ENCODE measurements around the gene BCORL1. TPM values are rescaled to one million over a fixed set of nuclear protein-coding genes. Genes with fewer than 3 reads are reported as not detected.
A peak's percentile ranks its signal among the peaks of the same experiment; 100 is the strongest.

Gene BCORL1
- total RNA-seq, 1 donor from 2014 or later, result 10.3 TPM

GRCh38 chrX:130049821-130050220 lies 67.4 kb downstream of the BCORL1 start:
- H3K27me3 ChIP-seq, result no peaks in the 10 kb centered on the region
- H3K27ac ChIP-seq, result no peak overlapping the region
- intact Hi-C loops (cut with DNase I), result no loop called here
- no peak for TF ChIP-seq CTCF (IDR thresholded peaks at IDR 0.05)
- peaks cover 0 to 4% of the 10 kb centered on the region in 2 donors for H3K4me1 ChIP-seq
- H3K9me3 ChIP-seq, result no peaks in the 10 kb centered on the region
- no peak for DNase-seq (ENCODE audit: low spot score in 2 of 2)
- no peak overlapping the region for H3K4me3 ChIP-seq
- peaks cover 22 to 61% of the 10 kb centered on the region in 2 donors for H3K36me3 ChIP-seq

GRCh38 chrX:130051176-130051845 lies 68.9 kb downstream of the BCORL1 start:
- peaks cover 22 to 51% of the 10 kb centered on the region in 2 donors for H3K36me3 ChIP-seq
- no peak for DNase-seq (ENCODE audit: low spot score in 2 of 2)
- no peaks in the 10 kb centered on the region for H3K9me3 ChIP-seq
- no peaks in the 10 kb centered on the region for H3K27me3 ChIP-seq
- intact Hi-C loops (cut with DNase I), result no loop called here
- H3K4me1 ChIP-seq, result peaks cover 0 to 4% of the 10 kb centered on the region in 2 donors
- H3K27ac ChIP-seq, result no peak overlapping the region
- TF ChIP-seq CTCF (IDR thresholded peaks at IDR 0.05), result no peak
- H3K4me3 ChIP-seq, result no peak overlapping the region

- Histone ChIP-seq H3K4me1 (peaks cover 0 to 4% of the 10 kb centered on the region in 2 donors), H3K36me3 (peaks cover 20 to 37% of the 10 kb centered on the region in 2 donors), H3K27me3 (no peaks in the 10 kb centered on the region), H3K9me3 (no peaks in the 10 kb centered on the region), H3K27ac (no peak overlapping the region), H3K4me3 (no peak overlapping the region)
- no peak for TF ChIP-seq CTCF (IDR thresholded peaks at IDR 0.05)
- intact Hi-C loops (cut with DNase I), result no loop called here
- no peak for DNase-seq (ENCODE audit: low spot score in 2 of 2)
Measured at GRCh38 chrX:130053236-130053635, 70.8 kb downstream of the BCORL1 start.

- no peak for TF ChIP-seq CTCF (IDR thresholded peaks at IDR 0.05)
- Histone ChIP-seq H3K36me3 (peaks cover 19 to 29% of the 10 kb centered on the region in 2 donors), H3K4me1 (peaks cover 0 to 4% of the 10 kb centered on the region in 2 donors), H3K9me3 (no peaks in the 10 kb centered on the region), H3K27me3 (no peaks in the 10 kb centered on the region), H3K4me3 (no peak overlapping the region), H3K27ac (peak overlapping the region; percentile 28 to 55)
- intact Hi-C loops (cut with DNase I), result no loop called here
- peak in 1 of 2 donors; percentile 76 for DNase-seq (ENCODE audit: low spot score in 2 of 2)
Measured at GRCh38 chrX:130055103-130055502, 72.7 kb downstream of the BCORL1 start.

- Histone ChIP-seq H3K4me1 (peaks cover 0 to 6% of the 10 kb centered on the region in 2 donors), H3K27ac (peak overlapping the region in 1 of 2 donors; percentile 5), H3K27me3 (no peaks in the 10 kb centered on the region), H3K9me3 (no peaks in the 10 kb centered on the region), H3K4me3 (no peak overlapping the region), H3K36me3 (peaks cover 19 to 23% of the 10 kb centered on the region in 2 donors)
- intact Hi-C loops (cut with DNase I), result no loop called here
- no peak for DNase-seq (ENCODE audit: low spot score in 2 of 2)
- no peak for TF ChIP-seq CTCF (IDR thresholded peaks at IDR 0.05)
Measured at GRCh38 chrX:130055899-130056298, 73.5 kb downstream of the BCORL1 start.

All from ascending aorta (tissue), 2 donors.